ENCODE data around the gene NUDT4. TPM values are rescaled to one million over a fixed set of nuclear protein-coding genes. Genes with fewer than 3 reads are reported as not detected.

Gene NUDT4
- total and polyA plus RNA-seq, 2 of the 13 experiments (the other 11 are each of a cell fraction or from before 2014, with no cell fraction given), result 37.3 to 70.1 TPM

GRCh38 chr12:93348575-93349435 lies 28.9 kb upstream of the NUDT4 start:
- Histone ChIP-seq H3K27me3 (ENCODE audit: control insufficient read depth in 1 of 2, insufficient read depth in 2 of 2, low read length in 2 of 2) (no peaks in the 10 kb centered on the region), H3K36me3 (replicated peaks in 1 of 2; ENCODE audit: control insufficient read depth in 1 of 2, insufficient read depth in 2 of 2, low read length in 2 of 2) (no peaks in the 10 kb centered on the region), H3K9me3 (ENCODE audit: low read length) (no peaks in the 10 kb centered on the region), H3K27ac (ENCODE audit: extremely low read length, insufficient read depth, low read length) (no peak overlapping the region), H3K79me2 (ENCODE audit: insufficient read depth, low read length) (no peaks in the 10 kb centered on the region), H4K20me1 (ENCODE audit: insufficient read depth, low read length) (no peaks in the 10 kb centered on the region), H3K4me1 (ENCODE audit: insufficient read depth, low read length) (peaks cover 16% of the 10 kb centered on the region), H2AFZ (ENCODE audit: low read length) (no peak overlapping the region), H3K4me2 (ENCODE audit: low read depth, low read length) (no peak overlapping the region), H3K4me3 (replicated peaks in 1 of 3; ENCODE audit: insufficient read depth in 1 of 3, low read depth in 2 of 3, low read length in 3 of 3) (no peak overlapping the region), H3K9ac (ENCODE audit: insufficient read depth, low read depth, low read length) (no peak overlapping the region)
- no TSS peak for BruUV-seq (replicated peaks)
- no peak for ATAC-seq
- WGBS (ENCODE audit: low lambda C conversion rate), result 82% methylated on average over 10 of the region's 10 CpGs
- in situ Hi-C loops (cut with HindIII; ENCODE audit: extremely low pct_ligation_motif_present, low pct_unique_long_range_greater_than_20kb) (no loop called here), intact Hi-C loops (cut with micrococcal nuclease; ENCODE audit: unreplicated experiment) (no loop called here)
- no peak for FAIRE-seq
- CTCF ChIA-PET (ENCODE audit: low intra/inter-chr PET ratio, low total read pairs), result no interaction called here
- POLR2A ChIA-PET, result no interaction called here
- DNase-seq (ENCODE audit: low spot score), result no peak
- TF ChIP-seq THAP8 (CRISPR knock-in tag; IDR thresholded peaks at IDR 0.05; ENCODE audit: borderline replicate concordance) (no peak), MAF1 (CRISPR knock-in tag; IDR thresholded peaks at IDR 0.05; ENCODE audit: borderline replicate concordance) (no peak), ZFP82 (CRISPR knock-in tag; IDR thresholded peaks at IDR 0.05; ENCODE audit: borderline replicate concordance) (no peak), ZNF660 (CRISPR knock-in tag; IDR thresholded peaks at IDR 0.05; ENCODE audit: borderline replicate concordance, low read depth) (no peak), ZEB1 (IDR thresholded peaks at IDR 0.05; ENCODE audit: insufficient replicate concordance, low read depth) (no peak), ZNF264 (CRISPR knock-in tag; IDR thresholded peaks at IDR 0.05) (no peak), ZNF317 (CRISPR knock-in tag; IDR thresholded peaks at IDR 0.05) (no peak), KDM5A (IDR thresholded peaks at IDR 0.05; ENCODE audit: borderline replicate concordance, low read length) (no peak), NR2F1 (CRISPR knock-in tag; IDR thresholded peaks at IDR 0.05) (no peak), SMAD3 (CRISPR knock-in tag; IDR thresholded peaks at IDR 0.05) (no peak), MEIS1 (CRISPR knock-in tag; IDR thresholded peaks at IDR 0.05; ENCODE audit: borderline replicate concordance) (no peak), ZNF710 (CRISPR knock-in tag; IDR thresholded peaks at IDR 0.05; ENCODE audit: borderline replicate concordance) (no peak), ZNF160 (CRISPR knock-in tag; IDR thresholded peaks at IDR 0.05) (no peak), MZF1 (CRISPR knock-in tag; IDR thresholded peaks at IDR 0.05; ENCODE audit: borderline replicate concordance) (no peak), SRF (IDR thresholded peaks at IDR 0.05; ENCODE audit: low read depth, low read length) (no peak), SIN3A (IDR thresholded peaks at IDR 0.05; ENCODE audit: borderline replicate concordance, low read depth, low read length) (no peak), ZNF639 (CRISPR knock-in tag; conservative IDR thresholded peaks at IDR 0.05) (no peak), ISL2 (CRISPR knock-in tag; IDR thresholded peaks at IDR 0.05) (no peak), FOXP1 (IDR thresholded peaks at IDR 0.05) (no peak), FOXP1 (CRISPR knock-in tag; IDR thresholded peaks at IDR 0.05) (no peak)

All from HepG2 (cell line).